OCI-LY1 (cell line): ENCODE measurements around the gene SLC9A7.

Experiments
- H2AFZ ChIP-seq: fragments of 200-600 bp; sonication (generic), shearing (Covaris generic); 2 replicates; pipeline ENCODE4 v1.6.0; 2014; ENCODE audit warnings: antibody characterized with exemption, mild to moderate bottlenecking, low read length
- H3F3A ChIP-seq: fragments of 200-600 bp; sonication (generic), shearing (Covaris generic); 2 replicates; pipeline ENCODE4 v1.6.0; 2014; ENCODE audit warnings: mild to moderate bottlenecking, antibody characterized with exemption, low read length, moderate library complexity; ENCODE audit not compliant: insufficient read depth
- H3K27ac ChIP-seq: fragments of 200-600 bp; sonication (generic); 2 replicates; pipeline ENCODE4 v1.5.1; 2014; ENCODE audit warnings: low read length, mixed run types, mild to moderate bottlenecking, low read depth; ENCODE audit not compliant: poor library complexity, severe bottlenecking
- H3K27me3 ChIP-seq: fragments of 200-600 bp; sonication (generic); 2 replicates; pipeline ENCODE4 v1.6.0; 2014; ENCODE audit warnings: antibody characterized with exemption, mild to moderate bottlenecking, low read length, moderate library complexity; ENCODE audit not compliant: insufficient read depth
- H3K36me3 ChIP-seq: fragments of 200-600 bp; sonication (generic); 2 replicates; pipeline ENCODE4 v1.6.1; 2014; ENCODE audit warnings: mild to moderate bottlenecking, antibody characterized with exemption, low read length, moderate library complexity, mixed read lengths; ENCODE audit not compliant: insufficient read depth
- H3K4me1 ChIP-seq: fragments of 200-600 bp; sonication (generic); 2 replicates; pipeline ENCODE4 v1.5.1; 2014; ENCODE audit warnings: mild to moderate bottlenecking, low read length, moderate library complexity; ENCODE audit not compliant: insufficient read depth, severe bottlenecking
- H3K4me2 ChIP-seq: fragments of 200-600 bp; sonication (generic), shearing (Covaris generic); 2 replicates; pipeline ENCODE4 v1.6.1; 2014; ENCODE audit warnings: low read length
- H3K4me3 ChIP-seq: fragments of 200-600 bp; sonication (generic); 2 replicates; pipeline ENCODE4 v1.5.1; 2014; ENCODE audit warnings: low read length, low read depth, mild to moderate bottlenecking, mixed read lengths; ENCODE audit not compliant: poor library complexity, severe bottlenecking
- H3K79me2 ChIP-seq: fragments of 200-600 bp; shearing (Covaris generic); 2 replicates; pipeline ENCODE4 v1.6.1; 2016; ENCODE audit warnings: mixed run types, low read length, mixed read lengths; ENCODE audit not compliant: insufficient read depth
- H3K9ac ChIP-seq: fragments of 200-600 bp; sonication (generic), shearing (Covaris generic); 2 replicates; pipeline ENCODE4 v1.6.1; 2014; ENCODE audit warnings: mild to moderate bottlenecking, low read length, mixed read lengths
- H3K9me2 ChIP-seq: fragments of 200-600 bp; sonication (generic), shearing (Covaris generic); 2 replicates; pipeline ENCODE4 v1.6.1; 2014; ENCODE audit warnings: low read depth, mild to moderate bottlenecking, low read length, mixed read lengths
- H3K9me3 ChIP-seq: fragments of 200-600 bp; shearing (Covaris generic); 2 replicates; pipeline ENCODE4 v1.6.1; 2014; ENCODE audit warnings: low read length, mixed read lengths
- H4K20me1 ChIP-seq: fragments of 200-600 bp; sonication (generic), shearing (Covaris generic); 2 replicates; pipeline ENCODE4 v1.6.0; 2016; ENCODE audit warnings: mild to moderate bottlenecking, low read length; ENCODE audit not compliant: insufficient read depth
- CTCF ChIP-seq: fragments of 200-600 bp; sonication (generic), shearing (Covaris generic); IDR thresholded peaks from 2 replicates; pipeline ENCODE4 v1.5.1; 2017; ENCODE audit warnings: mild to moderate bottlenecking, antibody characterized with exemption, low read length, moderate library complexity, mixed read lengths
- EZH2 ChIP-seq: fragments of 200-600 bp; sonication (generic), shearing (Covaris generic); IDR thresholded peaks from 2 replicates; pipeline ENCODE4 v1.8.0; 2017; ENCODE audit warnings: borderline replicate concordance, mixed run types, mild to moderate bottlenecking, antibody characterized with exemption, low read length, moderate library complexity, mixed read lengths

The SLC9A7 gene

GRCh38 chrX:46573331-46573891, 185.5 kb downstream of the SLC9A7 start, which contains the start of gene CHST7:
Gene CHST7, plus strand, starts transcription at chrX:46573765. Its CDS starts 167 bp downstream, at chrX:46573932.
- Histone ChIP-seq H3K4me2 (peak within 1 kb of the TSS; percentile 83), H3K9me3 (no peaks in the 10 kb centered on the region), H3K9me2 (no peaks in the 10 kb centered on the region), H2AFZ (0 out of 2 replicates have a peak within 1 kb of the TSS, but pooled peaks have one; percentile 49), H3F3A (no peaks in the 10 kb centered on the region), H3K4me1 (peaks cover 48% of the 10 kb centered on the region), H4K20me1 (no peaks in the 10 kb centered on the region), H3K27me3 (no peaks in the 10 kb centered on the region), H3K27ac (peak within 1 kb of the TSS; percentile 61), H3K9ac (peak within 1 kb of the TSS; percentile 76), H3K79me2 (peaks cover 3% of the 10 kb centered on the region; the same call in 1 of the 2 replicates), H3K36me3 (peaks cover 3% of the 10 kb centered on the region; the same call in 1 of the 2 replicates), H3K4me3 (peak within 1 kb of the TSS; percentile 84)
- TF ChIP-seq CTCF = peak; percentile 45
- TF ChIP-seq EZH2 = no peak

DNA sequence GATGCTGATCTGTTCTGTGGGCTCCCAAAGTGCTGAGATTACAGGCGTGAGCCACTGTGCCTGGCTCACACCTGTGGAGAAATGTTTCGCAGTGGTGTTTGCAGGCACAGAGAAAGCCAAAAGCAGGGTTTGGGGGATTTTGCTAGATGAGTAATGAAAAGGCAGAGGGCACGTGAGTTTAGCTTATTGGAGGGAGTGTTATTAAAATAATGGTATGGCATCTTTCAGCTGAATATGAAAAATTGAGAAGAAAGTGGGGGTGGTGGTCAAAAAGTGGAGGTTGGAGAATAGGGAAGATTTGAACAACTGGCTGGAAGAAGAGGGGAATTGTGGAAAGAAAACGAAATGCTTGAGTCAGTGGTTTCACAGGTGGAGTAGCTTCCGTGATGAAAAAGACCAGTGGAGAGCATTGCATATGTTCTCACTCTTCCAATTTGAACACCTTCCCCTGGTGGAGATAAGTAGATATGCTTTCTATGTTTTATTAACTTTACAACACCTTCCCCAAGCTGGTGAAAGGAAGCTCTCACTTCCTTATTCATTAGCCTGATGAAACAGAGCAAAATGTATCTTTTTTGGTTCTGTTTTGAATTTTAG, 186.5 kb downstream of the SLC9A7 start:
- TF ChIP-seq CTCF (no peak), EZH2 (no peak)
- Histone ChIP-seq H4K20me1 (no peaks in the 10 kb centered on the region), H3K4me1 (peaks cover 46% of the 10 kb centered on the region), H2AFZ (no peak overlapping the region), H3K9me3 (no peaks in the 10 kb centered on the region), H3K36me3 (no peaks in the 10 kb centered on the region; the same call in 1 of the 2 replicates), H3K9me2 (no peaks in the 10 kb centered on the region), H3K27me3 (no peaks in the 10 kb centered on the region), H3K9ac (no peak overlapping the region), H3F3A (no peaks in the 10 kb centered on the region), H3K4me2 (peak overlapping the region; percentile 83), H3K4me3 (no peak overlapping the region), H3K79me2 (peaks cover 3% of the 10 kb centered on the region; the same call in 1 of the 2 replicates), H3K27ac (peak overlapping the region; percentile 44)

- H3K9me3 ChIP-seq = no peaks in the 10 kb centered on the region
- H3K36me3 ChIP-seq = no peaks in the 10 kb centered on the region
- H3K4me1 ChIP-seq = peaks cover 39% of the 10 kb centered on the region
- H4K20me1 ChIP-seq = no peaks in the 10 kb centered on the region
- H3K4me3 ChIP-seq = no peak overlapping the region
- no peak overlapping the region for H2AFZ ChIP-seq
- H3K27me3 ChIP-seq = no peaks in the 10 kb centered on the region
- H3K27ac ChIP-seq = no peak overlapping the region
- H3K9ac ChIP-seq = no peak overlapping the region
- H3K79me2 ChIP-seq = no peaks in the 10 kb centered on the region
- no peaks in the 10 kb centered on the region for H3F3A ChIP-seq
- TF ChIP-seq CTCF = no peak
- TF ChIP-seq EZH2 = no peak
- H3K4me2 ChIP-seq = no peak overlapping the region
- no peaks in the 10 kb centered on the region for H3K9me2 ChIP-seq
Observed at GRCh38 chrX:46571423-46572339, 187.2 kb downstream of the SLC9A7 start.
